Ovary (tissue), 9 donors: ENCODE measurements around the gene TSEN34. TPM values are rescaled to one million over a fixed set of nuclear protein-coding genes. Genes with fewer than 3 reads are reported as not detected.

Experiments used
- DNase-seq, 5 donors: peaks; one replicate each; pipeline ENCODE4 v3.0.0-alpha.2; 2019 to 2020
- H3K27ac ChIP-seq, 2 donors: fragments of 200-600 bp; one replicate each; pipeline versions ENCODE4 v1.5.1 to v1.8.0; 2019 to 2022
- H3K27me3 ChIP-seq: fragments of 200-600 bp; one replicate; pipeline ENCODE4 v1.8.0; 2022
- H3K36me3 ChIP-seq: fragments of 200-600 bp; sonication (generic); one replicate; pipeline ENCODE4 v1.5.1; 2019
- H3K4me1 ChIP-seq: one replicate; pipeline ENCODE4 v1.8.1; 2013; ENCODE audit warnings: mild to moderate bottlenecking, moderate library complexity; ENCODE audit not compliant: insufficient read depth
- H3K4me3 ChIP-seq: fragments of 200-600 bp; sonication (generic); one replicate; pipeline ENCODE4 v1.5.1; 2017
- H3K9me3 ChIP-seq, 2 donors: fragments of 200-600 bp in 1 of 2; sonication (generic) in 1 of 2; one replicate each; pipeline versions ENCODE4 v1.5.1 to v1.8.1; 2013 to 2019; ENCODE audit warnings: mild to moderate bottlenecking in 1 of 2, moderate library complexity in 1 of 2
- EP300 ChIP-seq: sonication (generic); formaldehyde crosslinking; IDR thresholded peaks from one replicate; pipeline ENCODE4 v1.6.1; 2017; ENCODE audit warnings: antibody characterized with exemption
- POLR2A ChIP-seq: fragments of 450-650 bp; IDR thresholded peaks from one replicate; pipeline ENCODE4 v1.6.1; 2017; ENCODE audit warnings: antibody characterized with exemption, mild to moderate bottlenecking, moderate library complexity
- WGBS, 3 donors: extraction: QIAGEN DNeasy Blood & Tissue Kit in 1 of 3; methylation state at CpG; one replicate each; pipeline versions ENCODE4 v1.1.5 to v1.1.7; 2013 to 2017; 5-methylcytosine and 5-hydroxymethylcytosine counted together
- intact Hi-C, 4 donors: fragments of 100-400 bp; cut with DNase I; formaldehyde crosslinking; loops; one replicate each; pipeline versions ENCODE4 v1.11.0 to v1.15.1; 2022 to 2023
- polyA plus RNA-seq, 2 donors: library from polyadenylated mRNA; stranded (reverse); fragments of 200-250 nt in 1 of 2; fragments of 350-450 nt in 1 of 2; fragmentation: Illumina TruSeq in 1 of 2; extraction: RNeasy Lipid Tissue Mini Kit (QIAGEN cat#74804) in 1 of 2; gene quantifications; one replicate each; pipeline ENCODE4 v1.2.3, GENCODE V29; 2013 to 2014
- total RNA-seq, 7 donors: library from RNA; depleted of rRNA in 2 of 7; stranded (reverse); fragments of >200 nt in 2 of 7; fragmentation: NEBNext Ultra II Directional in 3 of 7; extraction: Animal tissue kit (Norgen Biotek cat#: 25700) in 3 of 7; gene quantifications; one replicate each; pipeline versions ENCODE4 v1.1.0 to v1.2.4, GENCODE V29; 2016 to 2023
- TF ChIP-seq, protein P1 (sequence below), 3 donors: fragments of 450-650 bp in 2 of 3; fragments of 200-600 bp in 1 of 3; IDR thresholded peaks; one replicate each; pipeline versions ENCODE4 v1.5.1 to v1.8.0; 2016 to 2022; ENCODE audit warnings: antibody characterized with exemption in 3 of 3, mild to moderate bottlenecking in 1 of 3
- donor health status: DM: no; HTN: no; CAD: no; lungs with moderate emphysema.
- donor health status: DM: no; HTN: no; CAD: no.
- donor health status: Bipolar disorder and iron deficiency.
- donor health status: DM: yes; HTN: yes; CAD: no.
- donor health status: DM: no; HTN: no; CAD: no.
- donor health status: DM: yes; HTN: yes; CAD: no.

TSEN34 gene
- total and polyA plus RNA-seq, 9 donors, result 12.5 to 98.8 (median 56.2) TPM

- no peaks in the 10 kb centered on the region for H3K9me3 ChIP-seq
- H3K4me1 ChIP-seq, result no peaks in the 10 kb centered on the region
- H3K36me3 ChIP-seq, result no peaks in the 10 kb centered on the region
- no peak overlapping the region for H3K27ac ChIP-seq
- TF ChIP-seq, protein P1, sequence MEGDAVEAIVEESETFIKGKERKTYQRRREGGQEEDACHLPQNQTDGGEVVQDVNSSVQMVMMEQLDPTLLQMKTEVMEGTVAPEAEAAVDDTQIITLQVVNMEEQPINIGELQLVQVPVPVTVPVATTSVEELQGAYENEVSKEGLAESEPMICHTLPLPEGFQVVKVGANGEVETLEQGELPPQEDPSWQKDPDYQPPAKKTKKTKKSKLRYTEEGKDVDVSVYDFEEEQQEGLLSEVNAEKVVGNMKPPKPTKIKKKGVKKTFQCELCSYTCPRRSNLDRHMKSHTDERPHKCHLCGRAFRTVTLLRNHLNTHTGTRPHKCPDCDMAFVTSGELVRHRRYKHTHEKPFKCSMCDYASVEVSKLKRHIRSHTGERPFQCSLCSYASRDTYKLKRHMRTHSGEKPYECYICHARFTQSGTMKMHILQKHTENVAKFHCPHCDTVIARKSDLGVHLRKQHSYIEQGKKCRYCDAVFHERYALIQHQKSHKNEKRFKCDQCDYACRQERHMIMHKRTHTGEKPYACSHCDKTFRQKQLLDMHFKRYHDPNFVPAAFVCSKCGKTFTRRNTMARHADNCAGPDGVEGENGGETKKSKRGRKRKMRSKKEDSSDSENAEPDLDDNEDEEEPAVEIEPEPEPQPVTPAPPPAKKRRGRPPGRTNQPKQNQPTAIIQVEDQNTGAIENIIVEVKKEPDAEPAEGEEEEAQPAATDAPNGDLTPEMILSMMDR (IDR thresholded peaks at IDR 0.05), result no peak
- TF ChIP-seq POLR2A (no peak), EP300 (no peak)
- no peak overlapping the region for H3K4me3 ChIP-seq
- no peaks in the 10 kb centered on the region for H3K27me3 ChIP-seq
- WGBS, 3 donors, result 57 to 61% (median 60%) methylated on average over 18 to 25 of the region's 25 CpGs
- intact Hi-C loops, result loop anchor here in 2 of 4 donors (5.0 to 10.0 kb wide), 2 partner anchors 58 to 61 kb away; no protein-coding TSS in a partner anchor
- DNase-seq, result no peak
Observed at GRCh38 chr19:54173951-54174834, 16.9 kb upstream of the TSEN34 start.

GRCh38 chr19:54178581-54179261 is 12.4 kb upstream of the TSEN34 start:
- no peaks in the 10 kb centered on the region for H3K9me3 ChIP-seq
- H3K4me3 ChIP-seq, result no peak overlapping the region
- WGBS, 3 donors, result 73 to 82% (median 73%) methylated on average over 23 of the region's 23 CpGs
- no peaks in the 10 kb centered on the region for H3K27me3 ChIP-seq
- no peak overlapping the region for H3K27ac ChIP-seq
- H3K4me1 ChIP-seq, result no peaks in the 10 kb centered on the region
- H3K36me3 ChIP-seq, result no peaks in the 10 kb centered on the region
- DNase-seq, result no peak
- intact Hi-C loops, result loop anchor here in 1 of 4 donors (10.0 kb wide), 1 partner anchor 56 kb away; no protein-coding TSS in a partner anchor
- TF ChIP-seq, protein P1 (IDR thresholded peaks at IDR 0.05), result no peak
- no peak for TF ChIP-seq EP300
- no peak for TF ChIP-seq POLR2A

DNA sequence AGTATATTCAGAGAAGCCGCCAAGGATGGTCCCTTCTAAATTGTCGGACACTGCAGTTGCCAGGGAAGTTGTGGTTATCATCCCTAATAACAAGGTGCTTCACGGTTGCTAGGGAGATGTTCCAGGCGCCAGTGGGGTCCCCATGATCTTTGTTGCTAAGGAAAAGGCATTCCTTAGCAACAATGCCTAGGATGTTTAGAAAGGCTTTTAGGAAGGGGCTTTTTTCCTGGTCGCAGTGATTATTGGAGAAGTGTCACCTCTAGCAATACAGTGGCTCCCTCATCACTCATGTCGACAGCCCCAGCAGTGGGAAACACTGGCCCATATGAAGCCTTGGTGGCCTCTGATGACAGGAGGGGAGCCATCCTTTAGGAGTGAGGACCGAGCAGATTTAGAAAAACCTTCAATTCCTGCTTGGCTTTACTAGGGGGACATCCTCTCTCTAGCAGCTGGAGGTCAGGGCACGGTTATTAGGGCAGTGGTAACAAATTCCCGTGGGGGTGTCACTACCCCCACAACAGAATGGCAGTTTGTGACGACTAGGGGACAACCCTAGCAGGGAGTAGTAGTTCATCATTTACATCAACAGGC is 11.8 kb upstream of the TSEN34 start:
- Histone ChIP-seq H3K4me3 (no peak overlapping the region), H3K4me1 (no peaks in the 10 kb centered on the region), H3K27ac (no peak overlapping the region), H3K27me3 (no peaks in the 10 kb centered on the region), H3K9me3 (no peaks in the 10 kb centered on the region), H3K36me3 (no peaks in the 10 kb centered on the region)
- 82 to 92% (median 86%) methylated on average over 10 of the region's 10 CpGs for WGBS, 3 donors
- intact Hi-C loops, result loop anchor here in 1 of 4 donors (10.0 kb wide), 1 partner anchor 55 kb away; no protein-coding TSS in a partner anchor
- TF ChIP-seq, protein P1 (IDR thresholded peaks at IDR 0.05), result no peak
- no peak for TF ChIP-seq EP300
- no peak for TF ChIP-seq POLR2A
- DNase-seq, result no peak

- Histone ChIP-seq H3K27ac (no peak overlapping the region), H3K9me3 (no peaks in the 10 kb centered on the region), H3K27me3 (no peaks in the 10 kb centered on the region), H3K36me3 (no peaks in the 10 kb centered on the region), H3K4me1 (no peaks in the 10 kb centered on the region), H3K4me3 (no peak overlapping the region)
- DNase-seq, result no peak
- 60 to 61% (median 60%) methylated on average over 10 of the region's 10 CpGs for WGBS, 3 donors
- intact Hi-C loops, result loop anchor here in 1 of 4 donors (10.0 kb wide), 1 partner anchor 55 kb away; no protein-coding TSS in a partner anchor
- no peak for TF ChIP-seq EP300
- TF ChIP-seq, protein P1 (IDR thresholded peaks at IDR 0.05), result no peak
- no peak for TF ChIP-seq POLR2A
Observed at GRCh38 chr19:54179921-54180461, 11.1 kb upstream of the TSEN34 start.
